Activated T-helper 1 cell treated with anti-CD3 and anti-CD28 coated beads, Interleukin-12 subunit alpha, Interleukin-12 subunit beta, Interleukin-2, Interleukin-4 antibody, amounts not matched to agents 30 ng/mL and 10 ng/mL and 1 ng/mL, durations not matched to agents 14 hours and 24 hours and 36 hours (primary cell): ENCODE results near the gene PDK3. TPM values are rescaled to one million over a fixed set of nuclear protein-coding genes. Genes with fewer than 3 reads are reported as not detected.

ENCODE experiments used
- DNase-seq: peaks from one replicate; pipeline ENCODE4 v3.0.0; 2021; ENCODE audit warnings: low spot score
- H3K27ac Mint-ChIP-seq: one replicate; pipeline ENCODE4 v1.8.0; 2021; ENCODE audit warnings: mild to moderate bottlenecking, mixed read lengths
- H3K27me3 Mint-ChIP-seq: one replicate; pipeline ENCODE4 v1.8.0; 2022; ENCODE audit warnings: mild to moderate bottlenecking, moderate library complexity, mixed read lengths; ENCODE audit not compliant: insufficient read depth
- H3K36me3 Mint-ChIP-seq: one replicate; pipeline ENCODE4 v1.8.0; 2021; ENCODE audit warnings: low read depth, mixed read lengths
- H3K4me1 Mint-ChIP-seq: one replicate; pipeline ENCODE4 v1.8.0; 2021; ENCODE audit warnings: low read depth, mixed read lengths
- H3K4me3 Mint-ChIP-seq: one replicate; pipeline ENCODE4 v1.8.0; 2021; ENCODE audit warnings: mild to moderate bottlenecking, moderate library complexity, mixed read lengths
- H3K9me3 Mint-ChIP-seq: one replicate; pipeline ENCODE4 v1.8.0; 2021; ENCODE audit warnings: mixed read lengths
- intact Hi-C: fragments of 100-400 bp; cut with micrococcal nuclease; formaldehyde crosslinking; loops from one replicate; pipeline ENCODE4 v1.15.1; 2024
- total RNA-seq: library from RNA; stranded (reverse); gene quantifications from 2 replicates; pipeline ENCODE4 v1.2.3, GENCODE V29; 2022

PDK3 gene
- total RNA-seq, 1 donor from 2014 or later: 24.1 TPM

DNA sequence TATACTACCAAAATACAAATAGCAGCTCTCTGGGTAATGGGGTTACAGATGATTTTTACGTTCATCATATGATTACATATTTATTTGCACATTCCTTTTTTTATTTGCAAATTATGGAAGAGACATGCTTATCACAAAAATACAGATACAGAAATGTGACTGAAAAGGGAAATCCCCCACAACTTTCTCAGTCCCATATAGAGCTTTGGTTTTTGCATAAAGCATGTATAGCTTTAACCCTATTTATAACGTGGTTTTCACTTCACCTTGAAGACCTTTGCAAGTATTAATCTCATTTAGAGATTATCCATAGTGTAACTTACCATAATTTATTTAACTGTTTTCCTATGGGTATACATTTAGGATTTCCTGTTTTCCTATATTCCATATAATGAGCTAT is 55.4 kb downstream of the PDK3 start:
- intact Hi-C loops: no loop called here
- Mint-ChIP-seq H3K36me3 (peaks cover 7% of the 10 kb centered on the region), H3K4me1 (peaks cover 1% of the 10 kb centered on the region), H3K4me3 (no peak overlapping the region), H3K27ac (no peak overlapping the region), H3K27me3 (no peaks in the 10 kb centered on the region), H3K9me3 (no peaks in the 10 kb centered on the region)
- no peak for DNase-seq

GRCh38 chrX:24525455-24525854 is 60.4 kb downstream of the PDK3 start:
- no peak overlapping the region for H3K27ac Mint-ChIP-seq
- intact Hi-C loops: no loop called here
- peaks cover 17% of the 10 kb centered on the region for H3K36me3 Mint-ChIP-seq
- DNase-seq: no peak
- H3K4me3 Mint-ChIP-seq: no peak overlapping the region
- H3K27me3 Mint-ChIP-seq: no peaks in the 10 kb centered on the region
- no peaks in the 10 kb centered on the region for H3K4me1 Mint-ChIP-seq
- H3K9me3 Mint-ChIP-seq: no peaks in the 10 kb centered on the region

DNA sequence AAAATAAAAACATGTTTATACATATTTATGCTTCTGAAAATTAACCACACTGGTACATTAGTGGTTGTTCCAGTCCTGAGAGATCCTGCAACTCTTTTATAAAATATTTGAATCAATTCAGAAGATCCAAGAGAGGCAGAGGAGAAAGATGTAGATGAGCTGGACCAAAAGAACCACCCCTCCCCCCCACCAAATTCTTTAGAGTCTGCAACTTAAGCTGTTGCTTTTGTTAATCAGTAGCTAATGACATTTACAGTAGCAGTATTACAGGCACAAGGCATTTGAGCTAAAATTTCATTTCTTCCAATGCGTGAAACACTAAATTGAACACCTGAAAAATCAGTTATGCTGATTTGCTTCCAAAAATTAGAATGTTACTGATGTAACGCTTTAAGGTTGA is 61.5 kb downstream of the PDK3 start:
- DNase-seq: no peak
- Mint-ChIP-seq H3K9me3 (no peaks in the 10 kb centered on the region), H3K27me3 (no peaks in the 10 kb centered on the region), H3K27ac (no peak overlapping the region), H3K4me3 (no peak overlapping the region), H3K4me1 (no peaks in the 10 kb centered on the region), H3K36me3 (peaks cover 22% of the 10 kb centered on the region)
- intact Hi-C loops: no loop called here

DNA sequence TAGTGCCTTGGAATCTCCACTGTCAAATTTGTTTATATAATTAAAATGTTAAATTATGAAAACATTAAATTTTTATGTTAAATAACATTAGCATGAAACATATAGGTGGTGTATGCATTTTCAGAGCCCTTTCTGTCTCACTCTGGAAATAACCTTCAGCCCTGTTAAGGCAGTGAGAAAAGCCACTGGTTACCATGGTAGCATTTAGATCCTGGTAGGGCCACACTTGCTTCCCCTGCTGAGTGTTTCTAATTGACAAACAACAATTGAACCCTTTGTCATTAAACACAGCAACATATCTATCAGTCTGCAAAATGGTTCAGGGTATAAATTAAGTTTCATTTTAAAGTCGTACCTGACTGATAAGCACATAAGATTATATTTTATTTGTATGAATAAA is 63.5 kb downstream of the PDK3 start:
- no peaks in the 10 kb centered on the region for H3K4me1 Mint-ChIP-seq
- no peak overlapping the region for H3K4me3 Mint-ChIP-seq
- no peaks in the 10 kb centered on the region for H3K9me3 Mint-ChIP-seq
- H3K36me3 Mint-ChIP-seq: peaks cover 22% of the 10 kb centered on the region
- intact Hi-C loops: no loop called here
- no peak overlapping the region for H3K27ac Mint-ChIP-seq
- H3K27me3 Mint-ChIP-seq: no peaks in the 10 kb centered on the region
- no peak for DNase-seq

DNA sequence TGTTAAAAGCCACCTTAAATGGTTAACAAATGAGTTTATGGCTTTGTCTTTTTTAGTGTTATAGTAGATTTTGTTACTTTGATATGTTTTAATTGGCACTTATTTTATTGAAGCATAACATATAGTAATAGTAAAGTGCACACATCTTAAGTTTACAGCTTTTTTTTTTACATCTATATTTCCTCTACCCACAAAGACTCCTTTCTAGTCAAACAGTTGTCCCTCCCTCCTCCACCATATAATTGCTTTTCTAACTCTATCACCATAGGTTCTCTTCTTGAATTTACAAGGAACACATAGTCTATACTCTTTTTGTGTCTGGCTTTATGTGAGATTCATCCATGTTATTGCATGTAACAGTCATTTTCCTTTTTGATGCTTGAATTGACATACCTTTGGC is 71.5 kb downstream of the PDK3 start:
- no peaks in the 10 kb centered on the region for H3K27me3 Mint-ChIP-seq
- peaks cover 18% of the 10 kb centered on the region for H3K36me3 Mint-ChIP-seq
- intact Hi-C loops: no loop called here
- no peaks in the 10 kb centered on the region for H3K4me1 Mint-ChIP-seq
- H3K27ac Mint-ChIP-seq: no peak overlapping the region
- no peak overlapping the region for H3K4me3 Mint-ChIP-seq
- no peak for DNase-seq
- H3K9me3 Mint-ChIP-seq: no peaks in the 10 kb centered on the region

- Mint-ChIP-seq H3K4me1 (no peaks in the 10 kb centered on the region), H3K9me3 (no peaks in the 10 kb centered on the region), H3K4me3 (no peak overlapping the region), H3K27me3 (no peaks in the 10 kb centered on the region), H3K27ac (no peak overlapping the region), H3K36me3 (peaks cover 16% of the 10 kb centered on the region)
- no peak for DNase-seq
- intact Hi-C loops: no loop called here
Measured at GRCh38 chrX:24542756-24543155, 77.7 kb downstream of the PDK3 start.

DNA sequence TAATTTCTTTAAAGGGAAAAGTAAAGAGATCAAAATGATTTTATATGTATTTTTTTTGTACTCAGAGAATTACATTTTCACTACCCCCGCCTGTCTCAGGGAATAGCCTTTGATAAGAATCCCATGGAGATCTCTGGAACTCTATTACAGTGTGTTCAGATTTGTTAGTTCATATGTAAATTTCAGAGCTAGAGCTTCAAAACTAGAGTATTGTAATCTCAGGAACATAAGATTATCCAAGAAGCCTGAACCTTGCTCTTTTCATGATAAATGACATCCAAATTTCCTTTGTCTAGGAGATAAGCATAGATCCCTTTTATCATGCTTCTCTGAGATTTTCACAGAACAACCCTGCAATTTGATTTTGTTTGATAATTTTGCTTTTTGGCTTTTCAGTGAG is 82.9 kb downstream of the PDK3 start:
- H3K4me1 Mint-ChIP-seq: no peaks in the 10 kb centered on the region
- intact Hi-C loops: no loop called here
- H3K36me3 Mint-ChIP-seq: peaks cover 4% of the 10 kb centered on the region
- no peak overlapping the region for H3K4me3 Mint-ChIP-seq
- no peak overlapping the region for H3K27ac Mint-ChIP-seq
- H3K9me3 Mint-ChIP-seq: no peaks in the 10 kb centered on the region
- H3K27me3 Mint-ChIP-seq: no peaks in the 10 kb centered on the region
- DNase-seq: no peak

- Mint-ChIP-seq H3K36me3 (no peaks in the 10 kb centered on the region), H3K4me3 (no peak overlapping the region), H3K27me3 (no peaks in the 10 kb centered on the region), H3K4me1 (no peaks in the 10 kb centered on the region), H3K27ac (no peak overlapping the region), H3K9me3 (no peaks in the 10 kb centered on the region)
- DNase-seq: no peak
- intact Hi-C loops: no loop called here
Measured at GRCh38 chrX:24550166-24550565, 85.1 kb downstream of the PDK3 start.

- Mint-ChIP-seq H3K36me3 (no peaks in the 10 kb centered on the region), H3K27ac (no peak overlapping the region), H3K27me3 (no peaks in the 10 kb centered on the region), H3K4me1 (no peaks in the 10 kb centered on the region), H3K4me3 (no peak overlapping the region), H3K9me3 (no peaks in the 10 kb centered on the region)
- DNase-seq: no peak
- intact Hi-C loops: no loop called here
Measured at GRCh38 chrX:24553011-24553410, 87.9 kb downstream of the PDK3 start.

GRCh38 chrX:24561121-24561520 is 96.0 kb downstream of the PDK3 start:
- H3K9me3 Mint-ChIP-seq: no peaks in the 10 kb centered on the region
- no peak for DNase-seq
- H3K36me3 Mint-ChIP-seq: no peaks in the 10 kb centered on the region
- H3K4me1 Mint-ChIP-seq: no peaks in the 10 kb centered on the region
- no peak overlapping the region for H3K27ac Mint-ChIP-seq
- no peak overlapping the region for H3K4me3 Mint-ChIP-seq
- H3K27me3 Mint-ChIP-seq: no peaks in the 10 kb centered on the region
- intact Hi-C loops: loop anchor here (1.0 kb wide), 1 partner anchor 165 kb away; no protein-coding TSS in a partner anchor

DNA sequence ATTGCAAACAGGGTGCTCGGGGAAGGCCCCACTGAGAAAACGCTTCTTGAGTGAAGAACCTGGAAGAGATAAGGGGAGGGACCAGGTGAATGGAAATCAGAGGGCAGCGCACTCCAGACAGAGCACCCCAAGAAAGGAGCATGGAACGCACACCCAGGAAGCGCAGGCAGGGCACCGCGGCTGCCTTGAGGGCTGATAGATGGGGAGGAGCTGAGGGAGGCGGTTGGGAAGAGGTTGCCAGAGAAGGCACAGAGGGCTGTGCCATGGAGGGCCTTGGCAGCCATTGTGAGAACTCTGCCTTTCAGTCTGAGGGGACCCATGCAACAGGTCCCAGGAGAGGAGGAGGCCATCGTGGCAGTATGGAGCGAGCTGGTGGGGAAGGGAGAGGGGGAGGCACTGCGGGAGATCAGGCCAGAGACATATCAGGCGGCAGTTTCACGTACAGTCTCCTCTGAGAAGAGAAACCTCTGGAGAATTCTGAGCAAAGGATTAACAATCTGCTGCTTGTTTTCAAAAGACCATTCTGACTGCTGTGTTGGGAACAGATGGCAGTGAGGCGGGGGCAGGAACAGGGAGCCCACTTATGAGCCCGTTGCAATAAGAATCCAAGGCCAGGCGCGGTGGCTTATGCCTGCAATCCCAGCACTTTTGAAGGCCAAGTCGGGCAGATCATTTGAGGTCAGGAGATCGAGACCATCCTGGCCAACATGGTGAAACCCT is 98.4 kb downstream of the PDK3 start:
- no peak overlapping the region for H3K4me3 Mint-ChIP-seq
- intact Hi-C loops: no loop called here
- no peak overlapping the region for H3K27ac Mint-ChIP-seq
- no peaks in the 10 kb centered on the region for H3K36me3 Mint-ChIP-seq
- no peak for DNase-seq
- H3K27me3 Mint-ChIP-seq: no peaks in the 10 kb centered on the region
- H3K9me3 Mint-ChIP-seq: no peaks in the 10 kb centered on the region
- H3K4me1 Mint-ChIP-seq: no peaks in the 10 kb centered on the region

DNA sequence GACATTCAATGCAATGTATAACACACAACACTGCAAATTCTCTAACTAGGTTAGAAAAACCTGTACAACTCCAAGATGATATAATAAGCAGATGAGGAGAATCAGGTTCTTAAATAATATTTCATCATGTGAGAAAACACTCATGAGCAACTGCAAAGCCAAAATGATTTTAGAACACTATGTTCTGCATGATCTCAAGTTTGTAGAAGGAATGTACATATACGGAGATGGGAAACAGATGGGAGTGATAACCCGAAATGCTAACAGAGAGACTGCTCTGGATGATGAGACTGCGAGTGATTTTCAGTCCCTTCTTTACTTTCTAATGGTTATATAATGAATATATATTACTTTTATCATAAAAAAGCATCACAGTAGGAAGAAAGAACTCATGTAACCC is 101.2 kb downstream of the PDK3 start:
- no peak for DNase-seq
- intact Hi-C loops: no loop called here
- H3K4me3 Mint-ChIP-seq: no peak overlapping the region
- H3K27me3 Mint-ChIP-seq: no peaks in the 10 kb centered on the region
- no peaks in the 10 kb centered on the region for H3K4me1 Mint-ChIP-seq
- no peaks in the 10 kb centered on the region for H3K36me3 Mint-ChIP-seq
- no peak overlapping the region for H3K27ac Mint-ChIP-seq
- no peaks in the 10 kb centered on the region for H3K9me3 Mint-ChIP-seq

DNA sequence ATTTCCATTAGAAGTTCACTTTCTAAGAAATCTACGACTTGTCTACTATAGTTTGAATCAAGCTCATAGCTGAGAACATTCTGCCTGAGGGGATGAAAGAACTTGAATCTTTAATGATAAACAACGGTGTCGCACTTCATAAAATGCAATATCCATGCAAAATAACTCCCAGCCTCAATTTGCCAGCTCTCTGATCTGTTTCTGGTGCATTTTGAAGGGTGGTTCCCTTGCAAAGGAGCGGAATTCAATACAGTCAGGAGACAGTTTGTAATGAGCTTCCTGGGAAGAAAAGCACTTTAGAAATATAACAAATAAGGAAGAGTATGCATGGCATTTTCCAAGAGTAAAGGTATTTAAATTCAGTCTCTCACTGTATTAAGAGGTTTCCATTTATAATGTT is 102.1 kb downstream of the PDK3 start:
- Mint-ChIP-seq H3K36me3 (no peaks in the 10 kb centered on the region), H3K9me3 (no peaks in the 10 kb centered on the region), H3K27ac (no peak overlapping the region), H3K27me3 (no peaks in the 10 kb centered on the region), H3K4me1 (no peaks in the 10 kb centered on the region), H3K4me3 (no peak overlapping the region)
- no peak for DNase-seq
- intact Hi-C loops: no loop called here

DNA sequence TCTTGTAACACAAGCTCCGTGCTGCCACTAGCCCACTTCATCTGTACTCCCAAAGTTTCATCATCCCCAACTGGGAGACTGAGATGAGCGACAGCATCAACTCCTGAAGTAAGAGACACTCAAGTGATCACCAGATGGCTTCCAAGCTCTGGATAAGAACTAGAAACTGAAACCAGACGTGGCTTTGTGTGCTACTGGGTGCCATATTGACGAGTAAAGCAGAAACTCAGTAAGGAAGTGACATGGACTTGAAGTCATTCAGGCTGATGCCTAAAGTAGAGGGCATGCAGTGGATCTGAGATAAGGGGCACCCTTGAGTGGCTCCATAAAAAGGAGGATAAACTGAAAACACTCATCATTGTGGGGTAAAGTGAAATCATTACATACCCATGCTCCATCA is 109.7 kb downstream of the PDK3 start:
- no peak overlapping the region for H3K4me3 Mint-ChIP-seq
- no peak overlapping the region for H3K27ac Mint-ChIP-seq
- H3K9me3 Mint-ChIP-seq: no peaks in the 10 kb centered on the region
- H3K27me3 Mint-ChIP-seq: peaks cover 1% of the 10 kb centered on the region
- intact Hi-C loops: no loop called here
- DNase-seq: no peak
- H3K4me1 Mint-ChIP-seq: peaks cover 9% of the 10 kb centered on the region
- no peaks in the 10 kb centered on the region for H3K36me3 Mint-ChIP-seq
